OCI-LY7 (cell line): ENCODE results near the gene ZNF467.

Source experiments
- EZH2phosphoT487 ChIP-seq: fragments of 200-600 bp; sonication (generic); IDR thresholded peaks from 2 replicates; pipeline ENCODE4 v1.6.1; 2018; ENCODE audit warnings: low read depth, borderline replicate concordance, mild to moderate bottlenecking, mixed run types, antibody characterized with exemption, low read length, moderate library complexity, mixed read lengths
- TF ChIP-seq, protein P1 (sequence below): fragments of 200-600 bp; sonication (generic); conservative IDR thresholded peaks from 2 replicates; pipeline ENCODE4 v1.5.1; 2014; ENCODE audit warnings: mild to moderate bottlenecking, antibody characterized with exemption, low read length, moderate library complexity, mixed read lengths

DNA sequence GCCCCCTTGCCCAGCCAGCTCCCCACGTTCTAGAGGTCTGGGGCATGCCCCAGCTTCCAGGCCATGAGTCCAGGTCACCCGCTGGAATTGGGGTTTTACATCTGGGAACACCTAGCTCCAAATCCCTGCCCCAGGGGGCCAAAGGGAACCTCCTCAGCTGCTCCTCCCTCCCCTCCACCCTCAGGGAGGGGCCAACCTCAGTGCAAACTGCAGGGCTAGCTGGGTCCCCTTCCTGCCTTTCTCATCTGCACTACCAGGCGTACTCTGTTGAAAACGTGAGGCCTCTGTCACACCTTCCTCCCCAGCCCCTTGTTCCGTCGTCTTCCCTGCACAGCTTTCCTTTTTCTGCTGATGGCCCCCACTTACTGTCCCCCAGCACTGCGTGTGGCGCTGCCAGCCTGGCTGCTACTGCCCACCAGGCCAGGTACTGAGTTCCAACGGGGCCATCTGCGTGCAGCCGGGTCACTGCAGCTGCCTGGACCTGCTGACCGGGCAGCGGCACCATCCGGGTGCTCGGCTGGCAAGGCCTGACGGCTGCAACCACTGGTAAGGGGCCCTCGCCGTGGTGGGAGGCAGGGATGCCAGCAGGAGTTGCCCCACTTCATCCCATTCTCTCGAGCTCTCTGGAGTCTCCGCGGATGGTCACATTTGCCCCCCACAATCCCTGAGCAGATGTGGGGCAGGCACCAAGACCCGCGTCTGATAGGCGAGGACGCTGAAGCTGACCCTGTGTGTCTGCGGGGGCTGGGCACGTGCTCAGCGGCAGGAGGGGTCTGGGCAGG, 40.1 kb upstream of the ZNF467 start:
- TF ChIP-seq, protein P1, sequence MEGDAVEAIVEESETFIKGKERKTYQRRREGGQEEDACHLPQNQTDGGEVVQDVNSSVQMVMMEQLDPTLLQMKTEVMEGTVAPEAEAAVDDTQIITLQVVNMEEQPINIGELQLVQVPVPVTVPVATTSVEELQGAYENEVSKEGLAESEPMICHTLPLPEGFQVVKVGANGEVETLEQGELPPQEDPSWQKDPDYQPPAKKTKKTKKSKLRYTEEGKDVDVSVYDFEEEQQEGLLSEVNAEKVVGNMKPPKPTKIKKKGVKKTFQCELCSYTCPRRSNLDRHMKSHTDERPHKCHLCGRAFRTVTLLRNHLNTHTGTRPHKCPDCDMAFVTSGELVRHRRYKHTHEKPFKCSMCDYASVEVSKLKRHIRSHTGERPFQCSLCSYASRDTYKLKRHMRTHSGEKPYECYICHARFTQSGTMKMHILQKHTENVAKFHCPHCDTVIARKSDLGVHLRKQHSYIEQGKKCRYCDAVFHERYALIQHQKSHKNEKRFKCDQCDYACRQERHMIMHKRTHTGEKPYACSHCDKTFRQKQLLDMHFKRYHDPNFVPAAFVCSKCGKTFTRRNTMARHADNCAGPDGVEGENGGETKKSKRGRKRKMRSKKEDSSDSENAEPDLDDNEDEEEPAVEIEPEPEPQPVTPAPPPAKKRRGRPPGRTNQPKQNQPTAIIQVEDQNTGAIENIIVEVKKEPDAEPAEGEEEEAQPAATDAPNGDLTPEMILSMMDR = no peak
- TF ChIP-seq EZH2phosphoT487 = no peak
